Measurements from ENCODE around the gene CDADC1. TPM values are rescaled to one million over a fixed set of nuclear protein-coding genes. Genes with fewer than 3 reads are reported as not detected.

The CDADC1 gene
- total RNA-seq, 3 donors from 2014 or later: 7.6 to 14.1 (median 7.9) TPM

DNA sequence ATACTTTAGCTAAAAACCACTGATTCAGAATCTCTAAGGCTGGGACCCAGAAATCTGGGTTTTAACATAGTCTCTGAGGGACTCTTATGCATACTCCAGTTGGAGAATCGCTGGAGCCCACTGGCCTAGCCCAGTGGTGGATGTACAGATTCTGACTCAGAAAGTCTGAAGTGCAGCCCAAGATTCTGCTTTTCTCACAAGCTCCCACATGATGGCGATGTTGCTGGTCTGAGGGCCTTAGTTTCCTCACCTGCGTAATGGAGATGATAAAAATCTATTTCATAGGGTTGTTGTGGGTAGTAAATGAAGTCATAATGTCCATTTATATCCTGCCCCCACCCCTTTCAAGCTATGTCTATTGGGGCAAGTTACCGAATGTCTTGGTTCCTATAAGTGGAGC is 7.7 kb upstream of the CDADC1 start:
- ATAC-seq (peak; percentile 79), DNase-seq (peak in 1 of 3 donors; percentile 46)

DNA sequence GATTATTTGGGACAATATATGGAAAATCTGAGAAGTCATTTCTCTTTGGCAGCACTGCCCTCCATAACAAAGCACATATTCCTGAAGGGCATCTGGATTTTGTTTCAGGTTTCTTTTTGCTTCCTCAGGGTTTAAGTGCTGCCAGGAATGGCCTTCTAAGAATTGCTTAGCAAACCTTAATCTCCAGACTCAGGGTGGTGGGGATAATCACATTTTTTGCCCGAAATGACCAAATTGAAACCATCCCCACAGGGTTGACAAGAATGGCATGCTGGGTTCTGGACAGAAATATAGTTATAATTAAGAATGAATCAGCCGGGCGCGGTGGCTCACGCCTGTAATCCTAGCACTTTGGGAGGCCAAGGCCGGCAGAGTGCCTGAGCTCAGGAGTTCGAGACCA is 6.4 kb upstream of the CDADC1 start:
- no peaks in the 10 kb centered on the region for H3K36me3 ChIP-seq (ENCODE audit: low read depth)
- TF ChIP-seq, protein P1, sequence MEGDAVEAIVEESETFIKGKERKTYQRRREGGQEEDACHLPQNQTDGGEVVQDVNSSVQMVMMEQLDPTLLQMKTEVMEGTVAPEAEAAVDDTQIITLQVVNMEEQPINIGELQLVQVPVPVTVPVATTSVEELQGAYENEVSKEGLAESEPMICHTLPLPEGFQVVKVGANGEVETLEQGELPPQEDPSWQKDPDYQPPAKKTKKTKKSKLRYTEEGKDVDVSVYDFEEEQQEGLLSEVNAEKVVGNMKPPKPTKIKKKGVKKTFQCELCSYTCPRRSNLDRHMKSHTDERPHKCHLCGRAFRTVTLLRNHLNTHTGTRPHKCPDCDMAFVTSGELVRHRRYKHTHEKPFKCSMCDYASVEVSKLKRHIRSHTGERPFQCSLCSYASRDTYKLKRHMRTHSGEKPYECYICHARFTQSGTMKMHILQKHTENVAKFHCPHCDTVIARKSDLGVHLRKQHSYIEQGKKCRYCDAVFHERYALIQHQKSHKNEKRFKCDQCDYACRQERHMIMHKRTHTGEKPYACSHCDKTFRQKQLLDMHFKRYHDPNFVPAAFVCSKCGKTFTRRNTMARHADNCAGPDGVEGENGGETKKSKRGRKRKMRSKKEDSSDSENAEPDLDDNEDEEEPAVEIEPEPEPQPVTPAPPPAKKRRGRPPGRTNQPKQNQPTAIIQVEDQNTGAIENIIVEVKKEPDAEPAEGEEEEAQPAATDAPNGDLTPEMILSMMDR (IDR thresholded peaks at IDR 0.05): no peak
- H3K4me3 ChIP-seq: no peak overlapping the region
- H3K9me3 ChIP-seq: no peaks in the 10 kb centered on the region
- H3K4me1 ChIP-seq (ENCODE audit: low read depth): no peaks in the 10 kb centered on the region
- ATAC-seq (no peak), DNase-seq (no peak)
- intact Hi-C loops (cut with DNase I, micrococcal nuclease): no loop called here

More for the DNA sequence above, 7.7 kb upstream of the CDADC1 start:
- no peak overlapping the region for H3K4me3 ChIP-seq
- H3K9me3 ChIP-seq: no peaks in the 10 kb centered on the region
- intact Hi-C loops (cut with DNase I, micrococcal nuclease): no loop called here
- no peaks in the 10 kb centered on the region for H3K4me1 ChIP-seq (ENCODE audit: low read depth)
- TF ChIP-seq, protein P1 (IDR thresholded peaks at IDR 0.05): peak; percentile 14
- H3K36me3 ChIP-seq (ENCODE audit: low read depth): no peaks in the 10 kb centered on the region

DNA sequence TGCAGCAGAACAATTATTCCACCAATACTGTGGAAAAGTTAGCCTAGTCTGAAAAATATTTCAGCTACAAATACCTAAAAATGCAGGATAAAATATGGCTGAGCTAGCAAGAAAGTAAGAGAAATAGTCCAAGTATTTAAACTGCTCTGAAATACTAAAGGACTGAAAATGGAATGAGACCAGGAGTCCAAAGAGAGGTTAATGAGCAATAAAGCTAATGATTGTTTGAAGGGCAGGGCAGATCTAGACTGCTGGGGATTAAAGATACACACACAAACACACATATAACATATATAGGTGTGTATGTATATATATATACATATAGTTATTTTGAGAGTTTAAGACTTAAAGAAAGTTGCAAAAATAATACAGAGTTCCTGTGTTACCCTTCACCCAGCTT is 2.6 kb upstream of the CDADC1 start:
- intact Hi-C loops (cut with DNase I, micrococcal nuclease): no loop called here
- H3K4me3 ChIP-seq: no peak overlapping the region
- no peak for ATAC-seq

DNA sequence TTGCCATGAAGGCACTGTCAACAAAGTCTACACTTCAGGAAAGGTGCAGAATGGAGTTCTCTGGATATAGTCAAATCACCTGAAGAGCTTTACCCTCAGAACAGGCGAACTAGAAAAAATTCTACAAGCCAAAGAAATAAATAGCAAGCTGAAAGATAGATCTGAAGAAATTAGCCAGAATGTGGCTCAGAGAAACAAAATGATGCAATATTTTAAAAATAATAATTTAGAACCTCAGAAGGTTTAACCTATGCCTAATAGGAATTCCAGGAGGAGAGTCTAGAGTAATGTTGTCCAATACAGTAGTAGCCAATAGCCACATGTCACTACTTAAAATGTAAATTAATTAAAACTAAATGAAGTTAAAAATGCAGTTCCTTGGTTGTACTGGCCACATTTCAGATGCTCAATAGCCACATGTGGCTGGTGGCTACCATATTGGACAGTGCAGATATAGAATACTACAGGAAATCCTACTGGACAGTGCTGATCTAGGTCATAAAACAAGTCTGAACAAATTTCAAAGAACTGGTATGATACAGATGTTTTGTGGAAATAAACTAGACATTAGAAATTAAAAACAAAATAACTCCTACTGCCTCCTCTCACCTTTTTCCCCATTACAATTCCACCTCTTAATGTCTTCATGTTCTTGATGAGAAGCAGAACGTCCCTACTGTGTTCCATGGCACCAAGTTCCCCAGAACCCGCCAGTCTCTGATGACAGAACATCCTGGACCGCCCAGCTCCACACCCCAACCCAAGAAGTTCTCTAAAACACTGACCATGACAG is 679 bp upstream of the CDADC1 start:
- DNase-seq (no peak), ATAC-seq (peak; percentile 60)
- H3K36me3 ChIP-seq (ENCODE audit: low read depth): no peaks in the 10 kb centered on the region
- H3K9me3 ChIP-seq: no peaks in the 10 kb centered on the region
- peak overlapping the region; percentile 80 for H3K4me3 ChIP-seq
- H3K4me1 ChIP-seq (ENCODE audit: low read depth): peaks cover 7% of the 10 kb centered on the region
- intact Hi-C loops (cut with DNase I, micrococcal nuclease): no loop called here
- TF ChIP-seq, protein P1 (IDR thresholded peaks at IDR 0.05): no peak

More for the DNA sequence above, 2.6 kb upstream of the CDADC1 start:
- no peaks in the 10 kb centered on the region for H3K36me3 ChIP-seq (ENCODE audit: low read depth)
- TF ChIP-seq, protein P1 (IDR thresholded peaks at IDR 0.05): no peak
- H3K4me1 ChIP-seq (ENCODE audit: low read depth): peaks cover 7% of the 10 kb centered on the region
- no peak for DNase-seq
- no peaks in the 10 kb centered on the region for H3K9me3 ChIP-seq

DNA sequence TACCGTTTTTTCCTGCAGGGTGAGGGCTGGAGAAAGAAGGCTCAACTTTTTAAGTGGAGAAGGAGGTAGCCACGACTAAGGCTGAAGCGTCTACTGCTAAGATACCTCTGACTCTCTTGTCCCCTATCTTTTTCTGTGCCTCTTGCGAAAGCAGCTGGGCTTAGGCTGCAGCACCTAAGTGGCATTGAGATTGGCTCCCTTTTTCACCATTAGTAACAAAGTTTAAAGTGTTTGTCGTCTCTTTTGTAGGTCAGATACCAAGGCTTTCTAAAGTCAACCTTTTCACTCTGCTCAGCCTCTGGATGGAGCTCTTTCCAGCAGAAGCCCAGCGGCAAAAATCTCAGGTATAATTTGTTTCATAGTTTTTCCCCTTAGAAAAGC is 887 bp downstream of the CDADC1 start:
- ATAC-seq: peak; percentile 12
- Histone ChIP-seq H3K4me3 (peak overlapping the region; percentile 80), H3K4me1 (ENCODE audit: low read depth) (peaks cover 7% of the 10 kb centered on the region), H3K36me3 (ENCODE audit: low read depth) (no peaks in the 10 kb centered on the region), H3K9me3 (no peaks in the 10 kb centered on the region)
- TF ChIP-seq, protein P1 (IDR thresholded peaks at IDR 0.05): no peak
- intact Hi-C loops (cut with DNase I, micrococcal nuclease): no loop called here
- no peak for DNase-seq

All from mucosa of descending colon (tissue), 3 donors.